SU-DHL-6 (cell line): ENCODE data around the gene AADAC.

Experiments
- H2AFZ ChIP-seq: fragments of 200-600 bp; sonication (generic); 2 replicates; pipeline ENCODE4 v1.6.1; 2014; ENCODE audit warnings: low read depth, mild to moderate bottlenecking, moderate library complexity, mixed read lengths, antibody characterized with exemption, low read length; ENCODE audit not compliant: severe bottlenecking
- H3F3A ChIP-seq: fragments of 200-600 bp; shearing (Covaris generic); 2 replicates; pipeline ENCODE4 v1.6.0; 2016; ENCODE audit warnings: antibody characterized with exemption, mild to moderate bottlenecking; ENCODE audit not compliant: insufficient read depth
- H3K27ac ChIP-seq: fragments of 200-600 bp; sonication (generic); 2 replicates; pipeline ENCODE4 v1.5.1; 2016; ENCODE audit warnings: low read depth, mild to moderate bottlenecking, low read length, moderate library complexity, mixed read lengths
- H3K27me3 ChIP-seq: fragments of 200-600 bp; sonication (generic), shearing (Covaris generic); 2 replicates; pipeline ENCODE4 v1.6.0; 2014; ENCODE audit warnings: mild to moderate bottlenecking, low read length
- H3K36me3 ChIP-seq: fragments of 200-600 bp; sonication (generic); 2 replicates; pipeline ENCODE4 v1.6.1; 2014; ENCODE audit warnings: mild to moderate bottlenecking, low read length, mixed read lengths
- H3K4me2 ChIP-seq: fragments of 300-600, 200-600 bp; shearing (Covaris generic), sonication (generic); 2 replicates; pipeline ENCODE4 v1.6.0; 2014; ENCODE audit warnings: low read length, low read depth, mild to moderate bottlenecking; ENCODE audit not compliant: poor library complexity, severe bottlenecking
- H3K4me3 ChIP-seq: fragments of 200-600 bp; sonication (generic); 2 replicates; pipeline ENCODE4 v1.5.1; 2014; ENCODE audit warnings: antibody characterized with exemption, low read length, mild to moderate bottlenecking, mixed read lengths; ENCODE audit not compliant: insufficient read depth, poor library complexity, severe bottlenecking
- H3K79me2 ChIP-seq: fragments of 200-600 bp; sonication (generic); 2 replicates; pipeline ENCODE4 v1.6.1; 2014; ENCODE audit warnings: mild to moderate bottlenecking, low read length, moderate library complexity; ENCODE audit not compliant: insufficient read depth
- H3K9ac ChIP-seq: fragments of 200-600 bp; sonication (generic); 2 replicates; pipeline ENCODE4 v1.7.0; 2014; ENCODE audit warnings: mild to moderate bottlenecking, low read length
- H3K9me2 ChIP-seq: fragments of 200-600 bp; sonication (generic); replicated peaks from 2 replicates; pipeline ENCODE4 v1.6.1; 2014; ENCODE audit warnings: low read length; ENCODE audit not compliant: insufficient read depth
- H3K9me3 ChIP-seq: fragments of 200-600 bp; sonication (generic); 2 replicates; pipeline ENCODE4 v1.6.1; 2014; ENCODE audit warnings: low read length, mixed read lengths; ENCODE audit not compliant: insufficient read depth
- H4K20me1 ChIP-seq: fragments of 200-600 bp; sonication (generic); 2 replicates; pipeline ENCODE4 v1.6.1; 2014; ENCODE audit warnings: low read depth, mild to moderate bottlenecking, antibody characterized with exemption, low read length, moderate library complexity, mixed read lengths
- CTCF ChIP-seq: fragments of 200-600 bp; sonication (generic); IDR thresholded peaks from one replicate; pipeline ENCODE4 v1.5.1; 2017; ENCODE audit warnings: antibody characterized with exemption, mild to moderate bottlenecking, low read length, moderate library complexity; ENCODE audit not compliant: insufficient read depth, poor library complexity, severe bottlenecking
- EZH2phosphoT487 ChIP-seq: fragments of 200-600 bp; sonication (generic), shearing (Covaris generic); conservative IDR thresholded peaks from 2 replicates; pipeline ENCODE4 v1.6.1; 2018; ENCODE audit warnings: mild to moderate bottlenecking, antibody characterized with exemption, low read length, moderate library complexity, mixed read lengths

The AADAC gene

GRCh38 chr3:151811474-151811873 is 2.4 kb upstream of the AADAC start:
- H3K27ac ChIP-seq: no peak overlapping the region
- H2AFZ ChIP-seq: no peak overlapping the region
- H3K9ac ChIP-seq: no peak overlapping the region
- H3K4me3 ChIP-seq: no peak overlapping the region
- H3K27me3 ChIP-seq: no peaks in the 10 kb centered on the region
- H3K79me2 ChIP-seq: no peaks in the 10 kb centered on the region
- H3K9me3 ChIP-seq: no peaks in the 10 kb centered on the region
- TF ChIP-seq EZH2phosphoT487: no peak
- TF ChIP-seq CTCF: no peak
- no peak overlapping the region for H3K4me2 ChIP-seq
- no peaks in the 10 kb centered on the region for H3F3A ChIP-seq
- no peaks in the 10 kb centered on the region for H3K9me2 ChIP-seq
- H4K20me1 ChIP-seq: no peaks in the 10 kb centered on the region
- no peaks in the 10 kb centered on the region for H3K36me3 ChIP-seq

GRCh38 chr3:151814588-151814987 is 672 bp downstream of the AADAC start:
- Histone ChIP-seq H3F3A (no peaks in the 10 kb centered on the region), H3K9me3 (no peaks in the 10 kb centered on the region), H3K79me2 (no peaks in the 10 kb centered on the region)

GRCh38 chr3:151816091-151816604 is 2.2 kb downstream of the AADAC start:
- no peaks in the 10 kb centered on the region for H4K20me1 ChIP-seq
- no peak overlapping the region for H2AFZ ChIP-seq
- no peaks in the 10 kb centered on the region for H3F3A ChIP-seq
- no peak overlapping the region for H3K9ac ChIP-seq
- H3K4me2 ChIP-seq: no peak overlapping the region
- no peak overlapping the region for H3K4me3 ChIP-seq
- no peaks in the 10 kb centered on the region for H3K79me2 ChIP-seq
- no peaks in the 10 kb centered on the region for H3K27me3 ChIP-seq
- H3K9me3 ChIP-seq: no peaks in the 10 kb centered on the region
- H3K9me2 ChIP-seq: no peaks in the 10 kb centered on the region
- TF ChIP-seq EZH2phosphoT487: no peak
- TF ChIP-seq CTCF: no peak
- no peaks in the 10 kb centered on the region for H3K36me3 ChIP-seq
- H3K27ac ChIP-seq: no peak overlapping the region

More at GRCh38 chr3:151814588-151814987, 672 bp downstream of the AADAC start:
- no peaks in the 10 kb centered on the region for H3K27me3 ChIP-seq
- H3K9ac ChIP-seq: no peak overlapping the region
- H3K9me2 ChIP-seq: no peaks in the 10 kb centered on the region
- no peak overlapping the region for H3K27ac ChIP-seq
- no peak overlapping the region for H2AFZ ChIP-seq
- TF ChIP-seq EZH2phosphoT487 (no peak), CTCF (no peak)
- H3K36me3 ChIP-seq: no peaks in the 10 kb centered on the region
- no peak overlapping the region for H3K4me2 ChIP-seq
- H3K4me3 ChIP-seq: no peak overlapping the region
- H4K20me1 ChIP-seq: no peaks in the 10 kb centered on the region
